Activated T-cell treated with anti-CD3 and anti-CD28 coated beads for 4 hours (primary cell): ENCODE measurements around the gene PPP2R2B.
"Not testable (repeated sequence)": the region's sequence is repeated elsewhere in the genome, so short reads cannot be mapped to it uniquely, and the experiment has no call there.

Experiments used
- DNase-seq: peaks from one replicate; pipeline ENCODE4 v3.0.0-alpha.2; 2020

Gene PPP2R2B

GRCh38 chr5:146586752-146587151 is 291.8 kb downstream of the PPP2R2B start:
- no peak for DNase-seq

DNA sequence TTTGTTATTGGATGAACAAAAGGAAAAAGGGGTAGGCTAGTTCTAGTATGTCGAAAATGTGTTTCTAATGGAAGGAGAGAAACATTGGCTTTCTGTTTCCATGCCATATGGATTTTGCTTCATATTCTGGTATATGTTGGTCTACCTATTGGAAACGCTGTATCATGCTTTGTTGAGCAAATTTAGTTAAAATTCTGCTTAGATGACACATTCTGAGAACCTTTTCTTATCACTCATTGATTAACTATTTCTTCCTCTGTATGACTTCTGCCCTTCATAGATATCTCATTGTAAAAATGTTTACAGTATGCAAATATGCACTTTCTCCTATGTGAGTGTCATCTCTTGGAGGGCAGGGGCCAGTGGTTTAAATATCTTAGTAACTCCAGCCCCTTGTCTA is 293.8 kb downstream of the PPP2R2B start:
- DNase-seq = no peak

GRCh38 chr5:146582051-146582596 is 296.4 kb downstream of the PPP2R2B start:
- DNase-seq = no peak

- no peak for DNase-seq
Measured at GRCh38 chr5:146580237-146580636, 298.3 kb downstream of the PPP2R2B start.

GRCh38 chr5:146574713-146575112 is 303.8 kb downstream of the PPP2R2B start:
- no peak for DNase-seq

GRCh38 chr5:146568161-146568560 is 310.4 kb downstream of the PPP2R2B start:
- DNase-seq = no peak

DNA sequence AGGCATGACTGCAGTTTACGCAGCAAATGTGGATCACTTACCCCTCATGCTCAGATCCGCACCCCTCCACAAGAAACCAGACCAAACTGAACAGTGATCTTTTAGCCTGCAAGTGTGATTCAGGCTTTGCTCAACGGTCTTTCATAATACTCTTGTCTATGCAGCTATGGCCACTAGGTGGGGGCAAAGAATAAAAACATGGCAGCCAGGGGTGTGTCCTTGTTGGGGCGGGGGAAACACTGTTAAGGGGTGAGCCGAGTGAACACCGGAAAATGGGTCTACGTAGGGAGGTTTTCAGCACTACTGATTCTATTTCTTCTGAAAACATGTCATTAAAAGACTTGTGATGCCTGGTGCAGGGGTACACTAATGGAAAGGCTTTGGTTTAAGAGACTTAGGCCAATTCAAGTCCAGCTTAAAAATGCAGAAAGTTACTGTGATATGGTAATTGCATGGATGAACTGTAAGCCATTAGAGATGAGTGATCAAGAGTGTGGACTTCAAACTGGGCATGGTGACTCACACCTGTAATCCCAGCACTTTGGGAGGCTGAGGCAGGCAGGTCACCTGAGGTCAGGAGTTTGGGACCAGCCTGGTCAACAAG is 312.7 kb downstream of the PPP2R2B start:
- DNase-seq = peak; percentile 21

DNA sequence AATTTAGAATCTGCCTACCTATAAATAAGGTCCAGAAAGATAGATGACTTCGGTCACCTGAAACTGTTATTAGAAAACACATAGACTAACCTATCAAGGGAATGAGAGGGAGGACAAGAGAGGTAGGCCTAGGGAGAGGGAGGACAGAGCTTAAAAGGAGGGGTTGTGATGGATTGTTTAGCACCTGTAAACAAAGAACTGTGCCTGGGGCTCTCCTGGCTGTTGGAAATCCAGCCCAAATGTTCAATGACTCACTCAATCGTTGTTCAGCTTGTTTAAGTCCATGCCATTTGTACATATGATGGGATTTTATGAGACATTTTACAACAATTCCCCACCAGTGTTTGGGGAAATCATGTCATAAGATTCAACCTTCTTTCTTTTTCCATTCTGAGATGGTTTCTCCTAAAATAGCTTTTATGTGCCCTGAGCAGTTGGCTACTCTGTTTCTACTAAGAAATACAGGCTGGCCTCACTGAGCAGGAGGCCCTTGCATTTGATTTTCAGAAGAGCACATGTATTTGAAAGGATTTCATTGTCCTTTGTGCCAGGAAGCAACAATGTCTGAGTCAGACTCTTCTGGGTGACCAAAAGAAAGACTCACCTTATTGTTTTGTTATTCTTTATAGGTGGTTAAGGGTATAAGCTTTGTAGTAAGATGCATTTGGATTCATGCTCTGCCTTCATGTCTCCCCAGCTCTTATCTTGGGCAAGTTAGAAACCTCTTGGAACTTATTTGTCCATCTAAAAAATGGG is 314.4 kb downstream of the PPP2R2B start:
- DNase-seq = no peak

DNA sequence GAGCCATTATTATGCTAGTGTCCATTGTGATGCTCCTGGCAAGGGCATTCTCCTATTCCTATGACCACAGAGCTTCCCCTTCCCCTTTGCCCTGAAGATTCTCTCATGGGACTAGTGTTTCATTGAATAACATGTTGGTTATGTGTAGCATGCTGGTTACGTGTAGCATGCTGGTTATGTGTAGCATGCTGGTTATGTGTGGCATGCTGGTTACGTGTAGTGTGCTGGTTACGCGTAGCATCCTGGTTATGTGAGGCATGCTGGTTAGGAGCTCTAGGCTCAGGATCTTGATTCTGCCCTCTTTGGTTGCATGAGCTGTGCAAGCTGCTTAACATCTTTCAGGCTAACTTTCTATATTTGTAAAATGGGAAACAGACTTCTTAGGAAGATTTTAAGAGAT is 316.1 kb downstream of the PPP2R2B start:
- DNase-seq = no peak

DNA sequence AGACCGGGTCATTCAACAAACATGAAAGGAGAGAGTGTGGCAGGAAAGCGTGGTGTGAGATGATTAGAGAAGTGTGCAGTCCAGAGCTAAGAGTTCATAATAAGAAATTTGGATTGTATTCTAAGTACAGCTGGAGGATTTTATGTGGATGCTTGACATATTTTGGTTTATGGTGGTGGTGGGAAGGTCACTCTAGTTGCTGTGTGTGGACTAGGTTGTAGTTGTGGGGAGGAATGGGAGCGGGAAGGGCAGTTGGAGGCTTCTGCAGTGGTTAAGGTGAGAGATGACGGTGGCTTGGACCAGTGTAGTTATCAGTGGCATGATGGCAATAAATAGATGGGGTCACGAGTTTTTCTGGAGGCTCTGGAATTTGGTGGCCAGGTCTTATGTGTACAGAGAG is 316.8 kb downstream of the PPP2R2B start:
- DNase-seq = no peak

DNA sequence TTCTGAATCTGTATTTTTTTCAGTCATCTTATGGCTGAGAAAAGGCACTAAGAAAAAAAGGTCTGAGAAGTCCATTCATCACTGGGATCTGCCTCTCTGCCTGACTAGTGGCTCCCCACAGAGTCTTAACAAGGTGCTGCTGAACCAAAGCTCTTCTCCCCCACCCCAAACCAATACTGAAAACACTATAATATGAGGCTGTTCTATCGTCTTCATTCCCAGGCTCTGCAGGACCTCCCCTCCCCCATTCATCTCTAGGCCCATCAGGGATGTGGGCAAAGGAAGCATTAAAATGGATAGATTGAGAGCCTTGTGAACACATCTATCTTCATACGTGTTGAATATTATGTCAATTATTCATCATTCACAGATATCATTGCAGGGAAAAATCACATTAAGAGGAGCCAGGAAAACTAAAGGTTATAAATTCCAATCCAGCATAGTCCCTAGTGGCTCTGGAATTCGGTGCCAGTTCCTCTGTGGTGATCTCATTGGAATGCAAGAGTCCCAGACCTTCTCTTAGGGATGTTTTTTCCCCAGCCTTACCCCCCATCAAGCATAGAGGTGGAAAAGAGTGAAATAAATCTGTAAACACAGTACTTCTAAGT is 318.2 kb downstream of the PPP2R2B start:
- DNase-seq = no peak

- not testable (repeated sequence) for DNase-seq
Measured at GRCh38 chr5:146556884-146557283, 321.7 kb downstream of the PPP2R2B start.

- DNase-seq = no peak
Measured at GRCh38 chr5:146553446-146553845, 325.1 kb downstream of the PPP2R2B start.

DNA sequence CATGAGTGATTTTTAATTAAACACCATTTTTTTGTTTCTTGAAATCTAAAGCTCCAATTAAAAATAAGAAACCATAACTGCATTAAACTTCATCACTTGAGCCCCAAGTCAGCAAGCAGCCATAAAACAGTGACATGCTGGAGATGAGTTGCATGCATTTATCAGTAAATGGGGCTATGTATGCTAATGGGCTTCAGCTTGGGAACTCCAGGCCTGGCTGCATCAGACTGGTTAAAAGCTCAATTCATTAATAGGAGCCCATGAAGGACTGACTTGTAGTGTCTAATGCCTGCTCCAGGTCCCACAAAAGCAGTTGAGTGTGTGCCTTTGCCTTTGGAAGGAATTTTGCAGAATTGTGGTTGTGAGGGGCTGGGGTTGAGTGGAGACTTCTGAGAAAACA is 328.9 kb downstream of the PPP2R2B start:
- no peak for DNase-seq

- no peak for DNase-seq
Measured at GRCh38 chr5:146548781-146549449, 329.6 kb downstream of the PPP2R2B start.

DNA sequence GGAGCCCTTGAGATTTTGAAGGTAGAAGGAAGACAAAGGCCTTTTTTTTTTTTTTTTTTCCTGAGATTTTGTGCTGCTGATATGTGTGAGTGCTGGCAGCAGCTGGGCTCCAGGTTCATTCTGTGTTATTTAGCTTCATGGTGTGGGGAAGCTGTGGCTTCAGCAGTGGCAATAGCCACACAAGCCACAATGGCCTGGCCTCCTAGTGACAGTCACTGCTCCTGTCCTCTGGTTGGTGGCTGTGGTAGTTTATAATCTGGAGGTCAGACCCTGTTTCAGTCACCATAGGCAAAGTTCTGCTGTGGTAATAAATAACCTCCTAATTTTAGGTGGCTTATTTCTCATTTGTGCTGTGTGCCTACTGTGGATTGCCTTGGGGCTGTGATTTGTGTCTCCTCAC is 334.3 kb downstream of the PPP2R2B start:
- no peak for DNase-seq

DNA sequence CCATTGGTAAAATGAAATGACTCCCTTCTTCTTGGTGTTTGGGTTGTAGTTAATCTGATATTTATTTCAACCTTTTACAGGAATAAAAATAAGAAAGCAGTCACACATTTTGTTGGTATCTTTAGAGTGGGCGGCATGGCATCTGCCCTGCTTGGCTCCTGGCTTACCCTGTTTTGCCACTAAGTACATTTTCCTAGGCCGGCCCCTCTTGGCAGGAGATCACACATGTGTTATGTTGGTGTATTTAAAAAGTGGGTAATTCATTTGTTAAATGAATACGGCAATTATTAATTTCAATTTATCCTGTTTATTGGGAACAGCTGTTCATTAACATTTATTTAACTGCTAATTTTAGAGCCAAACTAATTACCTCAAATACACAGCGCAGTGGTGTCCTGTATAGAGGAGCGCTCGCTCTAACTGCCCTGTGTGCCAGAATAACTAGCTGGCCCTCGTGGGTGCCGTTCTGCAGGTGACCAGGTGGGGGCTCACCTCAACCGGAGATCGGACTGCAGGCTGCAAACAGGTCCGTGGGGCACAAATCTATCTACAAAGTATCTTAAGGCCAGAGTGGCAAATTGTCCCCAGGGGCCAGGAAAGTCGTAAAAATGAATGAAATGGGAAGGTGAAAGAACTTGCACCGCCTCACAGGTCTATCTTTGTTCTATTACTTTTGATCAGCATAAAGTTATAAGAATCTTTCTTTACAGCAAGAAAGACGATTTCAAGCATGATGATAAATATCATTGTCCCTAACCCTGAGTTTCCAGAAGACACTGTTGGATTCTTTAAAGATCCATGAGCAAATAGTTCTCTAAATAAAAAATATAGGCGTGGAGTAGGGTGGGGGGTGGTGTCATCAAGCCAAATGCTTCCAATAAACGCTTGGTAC is 336.4 kb downstream of the PPP2R2B start:
- DNase-seq = peak; percentile 54

DNA sequence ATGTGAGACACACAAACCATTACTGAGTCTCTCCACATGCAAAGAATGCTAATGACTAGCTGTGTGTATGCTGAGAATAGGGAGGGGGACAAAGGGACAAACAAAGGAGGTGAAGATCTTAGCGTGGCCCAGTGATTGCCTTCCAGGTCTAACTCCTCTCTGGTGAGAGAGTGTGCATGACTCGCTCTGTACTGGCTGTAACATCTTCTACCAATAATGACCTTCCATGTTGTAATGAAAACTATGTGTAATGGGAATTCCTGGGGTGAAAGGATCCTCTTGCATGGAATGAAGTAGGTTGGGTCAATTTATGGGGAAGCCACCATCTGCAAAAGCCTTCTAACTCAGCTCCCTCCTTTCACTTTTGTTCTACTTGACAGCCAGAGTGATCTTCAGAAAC is 338.1 kb downstream of the PPP2R2B start:
- DNase-seq = no peak

DNA sequence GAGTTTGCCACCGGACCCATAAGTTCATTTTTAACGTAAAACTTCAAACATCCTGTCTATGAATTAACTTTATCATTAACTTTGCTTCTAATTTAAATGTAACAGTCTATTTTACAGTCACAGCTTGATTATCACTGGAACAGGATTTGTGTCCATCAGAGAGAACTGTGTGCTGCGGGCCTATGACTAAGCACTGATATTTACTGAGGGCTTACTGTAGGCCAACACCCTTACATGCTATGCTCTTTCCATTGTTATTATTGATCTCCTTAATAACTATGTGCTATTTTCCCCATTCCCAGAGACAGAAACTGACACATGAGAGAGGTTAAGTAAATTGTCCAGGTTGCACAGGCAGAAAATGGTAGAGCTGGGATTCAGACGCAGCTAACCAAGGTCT is 338.6 kb downstream of the PPP2R2B start:
- DNase-seq = no peak

GRCh38 chr5:146538432-146538831 is 340.1 kb downstream of the PPP2R2B start:
- DNase-seq = no peak

DNA sequence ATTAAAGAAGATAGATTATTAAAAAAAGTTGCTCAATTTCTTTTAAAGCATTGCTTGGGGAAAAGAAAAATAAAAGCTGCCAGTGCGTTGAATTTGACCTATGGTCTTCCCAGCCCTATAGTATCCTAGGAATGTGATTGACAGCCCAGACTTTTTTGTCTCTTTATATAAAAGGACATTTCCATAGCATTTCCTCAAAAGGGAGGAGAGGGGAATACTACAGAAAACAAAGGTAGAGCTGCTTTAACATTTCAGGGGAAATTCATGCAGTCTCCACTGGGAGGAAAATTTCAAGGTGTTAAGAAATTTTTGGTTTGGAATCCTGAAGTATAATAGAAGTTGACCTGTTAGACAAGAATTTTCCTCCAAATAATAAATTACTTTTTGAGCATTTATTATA is 344.7 kb downstream of the PPP2R2B start:
- no peak for DNase-seq

DNA sequence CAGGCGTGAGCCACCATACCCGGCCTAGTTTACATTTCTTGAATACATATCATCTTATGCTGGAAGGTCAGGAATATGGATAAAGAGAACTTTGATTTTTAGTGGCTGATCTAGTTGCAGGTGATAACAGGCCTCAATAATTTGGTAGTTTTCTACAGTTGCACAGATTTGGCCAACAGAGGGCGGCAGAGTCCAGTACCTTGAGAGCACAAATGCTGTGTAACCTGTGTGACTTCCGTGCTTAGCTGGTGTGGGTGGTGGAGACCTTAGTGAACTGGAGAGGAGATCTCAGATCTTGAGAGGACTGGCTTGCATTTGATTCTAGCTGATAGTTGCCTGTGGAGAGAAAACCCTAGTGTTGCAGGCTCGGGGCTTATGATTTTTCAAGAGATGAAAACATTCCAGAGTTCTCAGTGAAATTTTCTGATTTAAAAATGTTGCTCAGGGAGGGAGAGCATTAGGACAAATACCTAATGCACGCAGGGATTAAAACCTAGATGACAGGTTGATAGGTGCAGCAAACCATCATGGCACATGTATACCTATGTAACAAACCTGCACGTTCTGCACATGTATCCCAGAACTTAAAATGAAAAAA is 345.2 kb downstream of the PPP2R2B start:
- DNase-seq = peak; percentile 67
